Metanephros (tissue), 2 donors: Measurements from ENCODE around the gene UGT8. TPM values are rescaled to one million over a fixed set of nuclear protein-coding genes. Genes with fewer than 3 reads are reported as not detected.
A peak's percentile ranks its signal among the peaks of the same experiment; 100 is the strongest.

Source experiments
- small RNA-seq: library from RNA; depleted of rRNA; stranded (forward); fragments of <200 nt; gene quantifications from one replicate; pipeline ENCODE3, GENCODE V24; 2014; ENCODE audit warnings: low replicate concordance
- total RNA-seq: library from RNA; depleted of rRNA; stranded (reverse); fragments of >200 nt; gene quantifications from one replicate; pipeline ENCODE4 v1.2.3, GENCODE V29; 2014

UGT8 gene, protein sequence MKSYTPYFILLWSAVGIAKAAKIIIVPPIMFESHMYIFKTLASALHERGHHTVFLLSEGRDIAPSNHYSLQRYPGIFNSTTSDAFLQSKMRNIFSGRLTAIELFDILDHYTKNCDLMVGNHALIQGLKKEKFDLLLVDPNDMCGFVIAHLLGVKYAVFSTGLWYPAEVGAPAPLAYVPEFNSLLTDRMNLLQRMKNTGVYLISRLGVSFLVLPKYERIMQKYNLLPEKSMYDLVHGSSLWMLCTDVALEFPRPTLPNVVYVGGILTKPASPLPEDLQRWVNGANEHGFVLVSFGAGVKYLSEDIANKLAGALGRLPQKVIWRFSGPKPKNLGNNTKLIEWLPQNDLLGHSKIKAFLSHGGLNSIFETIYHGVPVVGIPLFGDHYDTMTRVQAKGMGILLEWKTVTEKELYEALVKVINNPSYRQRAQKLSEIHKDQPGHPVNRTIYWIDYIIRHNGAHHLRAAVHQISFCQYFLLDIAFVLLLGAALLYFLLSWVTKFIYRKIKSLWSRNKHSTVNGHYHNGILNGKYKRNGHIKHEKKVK
- 38.4 TPM for total RNA-seq

GRCh38 chr4:114598191-114599121, at the start of gene UGT8:
UGT8 (plus strand) TSS chr4:114598807; CDS start chr4:114622881, 24,074 bp downstream.

Small RNA genes within 50 kb of the gene (small RNA-seq; reads per million reads assigned to genes)
- gene MIR577, result 13.7 reads per million, percentile 95 among the genes with 10 or more reads in this experiment
